Stimulated activated CD4-positive, alpha-beta T cell treated with anti-CD3 and anti-CD28 coated beads, Interleukin-1b, Interleukin-23, amount 100 ng/mL, for 4 hours (primary cell): ENCODE data around the gene BCO2.

Experiments
- DNase-seq, 2 donors: peaks; one replicate each; pipeline ENCODE4 v3.0.0-alpha.2; 2020; ENCODE audit warnings: low read depth in 2 of 2

The BCO2 gene

DNA sequence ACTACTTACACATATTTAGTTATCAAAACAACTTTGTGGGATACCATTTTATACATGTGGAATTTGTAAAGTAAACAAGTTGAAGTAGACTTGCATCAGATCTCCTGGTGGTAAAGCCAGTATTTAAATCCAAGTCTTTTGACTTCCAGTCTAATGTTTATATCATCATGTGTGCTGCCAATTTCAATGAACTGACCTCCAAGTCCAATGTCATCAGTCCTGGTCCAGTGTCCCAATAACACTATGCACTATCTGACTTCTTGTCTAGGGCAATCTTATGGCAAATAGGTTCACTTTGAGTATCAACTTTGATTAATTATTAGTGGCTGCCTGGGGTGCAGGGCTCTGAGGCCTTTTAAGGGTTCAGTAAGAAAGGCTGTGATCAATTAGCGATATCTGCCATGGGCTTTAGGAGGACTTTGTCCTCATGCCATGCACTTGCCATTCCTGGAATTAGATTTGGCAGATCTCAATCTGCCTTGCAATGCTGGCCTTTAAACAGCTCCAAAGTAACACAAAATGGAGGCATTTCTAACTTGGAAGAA, 41.3 kb downstream of the BCO2 start:
- no peak for DNase-seq

GRCh38 chr11:112219476-112220232, 44.3 kb downstream of the BCO2 start:
- peak in 1 of 2 donors; percentile 41 for DNase-seq

GRCh38 chr11:112221274-112221835, 46.0 kb downstream of the BCO2 start:
- no peak for DNase-seq

DNA sequence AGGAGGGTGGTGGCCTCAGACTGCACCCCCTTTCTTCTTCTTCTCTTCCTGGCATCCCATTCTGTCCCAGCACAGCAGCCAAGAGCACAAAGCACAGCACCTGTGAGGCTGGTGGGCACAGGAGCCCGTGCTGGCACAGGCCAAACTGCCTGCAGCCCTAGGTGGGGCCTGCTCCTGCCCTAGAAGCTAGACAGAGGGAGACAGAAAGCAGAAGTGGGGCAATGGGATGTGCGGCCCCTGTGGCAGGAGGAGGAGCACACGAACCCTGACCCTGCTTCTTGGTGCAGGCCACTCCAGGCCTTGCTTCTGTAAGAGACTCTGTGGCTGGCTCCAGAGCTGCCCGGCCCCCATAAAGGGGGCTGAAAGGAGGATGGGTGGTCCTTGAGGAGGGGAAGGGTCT, 47.0 kb downstream of the BCO2 start:
- no peak for DNase-seq

DNA sequence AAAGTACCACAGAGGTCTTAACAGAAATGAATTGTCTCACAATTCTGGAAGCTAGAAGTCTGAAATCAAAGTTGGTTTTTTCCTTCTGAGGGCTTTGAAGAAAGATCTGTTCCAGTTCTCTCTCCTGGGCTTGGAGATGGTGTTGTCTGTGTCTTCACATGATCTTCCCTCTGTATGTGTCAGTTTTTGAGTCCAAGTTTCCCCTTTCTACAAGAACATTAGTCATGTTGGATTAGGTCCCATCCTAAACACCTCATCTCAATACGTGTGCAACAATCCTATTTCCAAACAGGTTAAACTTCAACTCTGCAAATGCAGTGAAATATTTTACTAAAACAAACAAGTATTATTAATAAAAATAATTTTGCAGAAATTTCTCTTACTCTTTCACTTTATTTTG, 47.8 kb downstream of the BCO2 start:
- no peak for DNase-seq

- DNase-seq, result no peak
Measured at GRCh38 chr11:112223754-112224532, 48.6 kb downstream of the BCO2 start.

GRCh38 chr11:112225753-112226061, 50.4 kb downstream of the BCO2 start:
- no peak for DNase-seq

DNA sequence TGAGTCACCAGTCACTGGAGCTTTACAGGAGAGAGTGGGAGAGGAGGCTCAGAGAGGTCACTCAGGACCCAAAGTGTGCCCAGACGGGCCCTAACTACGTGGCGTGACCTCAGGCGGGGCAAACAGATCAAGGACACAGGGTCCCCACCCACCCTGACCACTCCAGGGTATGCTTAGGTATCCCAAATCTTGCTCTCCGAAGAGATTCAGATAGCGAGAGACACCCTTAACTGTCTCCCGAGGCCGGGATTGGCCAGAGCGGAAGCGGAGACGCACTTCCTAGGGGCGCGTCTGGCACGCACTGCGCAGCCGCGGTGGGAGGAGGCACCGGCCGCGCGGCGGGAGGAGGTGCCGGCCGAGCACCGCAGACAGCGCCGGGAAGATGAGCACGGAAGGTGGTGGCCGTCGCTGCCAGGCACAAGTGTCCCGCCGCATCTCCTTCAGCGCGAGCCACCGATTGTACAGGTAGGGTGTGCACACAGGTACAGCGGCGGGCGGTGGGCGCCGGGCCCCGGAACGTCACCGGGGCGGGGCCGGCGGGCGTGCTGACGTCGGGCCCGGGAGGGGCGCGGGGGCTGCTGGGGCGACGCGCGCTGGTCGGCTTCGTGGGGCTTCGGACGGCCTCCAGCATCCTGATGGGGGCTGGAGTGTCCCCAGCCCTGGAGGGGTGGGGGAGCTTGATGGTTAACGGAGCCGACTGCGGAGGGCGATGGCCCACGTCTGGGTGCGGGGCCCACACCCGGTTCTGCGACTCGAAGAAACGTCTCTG, 50.9 kb downstream of the BCO2 start, which contains the start of gene PTS:
TSS of gene PTS (plus strand) at position 367 of the 769 bp plus-strand sequence. CDS start at position 383, 16 bp downstream.
- peak; percentile 68 to 77 for DNase-seq

- no peak for DNase-seq
Measured at GRCh38 chr11:112226831-112227401, 51.6 kb downstream of the BCO2 start.

DNA sequence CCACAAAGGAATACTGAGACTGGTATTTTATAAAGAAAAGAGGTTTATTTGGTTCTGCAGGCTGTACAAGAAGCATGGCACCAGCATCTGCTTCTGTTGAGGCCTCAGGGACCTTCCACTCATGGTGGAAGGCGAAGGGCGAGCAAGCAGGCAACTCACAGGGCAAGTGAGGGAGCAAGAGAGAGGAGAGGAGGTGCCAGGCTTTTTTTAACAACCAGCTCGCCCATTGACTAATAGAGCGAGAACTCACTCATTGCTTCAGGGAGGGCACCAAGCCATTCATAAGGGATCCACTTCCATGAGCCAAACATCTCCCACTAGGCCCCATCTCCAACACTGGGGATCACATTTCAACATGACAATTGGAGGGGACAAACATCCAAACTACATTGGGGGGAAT, 52.2 kb downstream of the BCO2 start:
- DNase-seq, result no peak

- no peak for DNase-seq
Measured at GRCh38 chr11:112228706-112229105, 53.4 kb downstream of the BCO2 start.

- DNase-seq, result no peak
Measured at GRCh38 chr11:112229159-112229558, 53.8 kb downstream of the BCO2 start.

DNA sequence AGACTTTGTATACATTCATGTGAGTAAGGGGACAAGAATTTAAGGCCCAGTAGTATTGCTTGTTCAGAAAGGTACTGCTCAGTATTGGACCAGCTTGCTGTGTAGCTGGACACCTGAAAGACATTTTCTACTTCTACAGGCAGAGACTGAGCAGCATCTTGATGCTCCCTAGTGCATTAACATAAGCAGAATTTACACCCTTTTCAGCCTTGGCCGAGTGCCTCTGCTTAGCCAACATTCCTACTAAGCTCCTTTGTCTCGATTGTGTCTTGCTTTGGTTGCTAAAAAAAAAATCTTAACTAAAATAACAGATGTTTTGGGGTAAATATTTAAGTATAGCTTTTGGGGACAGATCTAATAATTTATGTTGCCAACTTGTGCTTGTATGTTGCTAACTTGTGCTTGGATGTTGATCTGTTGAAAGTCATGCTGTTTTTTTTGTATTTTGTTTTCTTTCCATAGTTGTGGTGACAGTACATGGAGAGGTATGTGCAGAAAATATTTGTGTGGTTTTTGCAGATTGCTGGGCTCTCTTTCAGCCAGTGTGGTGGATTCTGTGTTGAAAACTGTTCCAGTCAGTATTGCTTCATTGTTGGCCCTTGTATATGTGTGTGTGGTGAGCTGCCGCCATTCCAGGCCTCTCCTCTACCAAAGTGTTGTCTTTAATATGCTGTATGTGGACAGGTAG, 54.6 kb downstream of the BCO2 start:
- DNase-seq, result no peak

DNA sequence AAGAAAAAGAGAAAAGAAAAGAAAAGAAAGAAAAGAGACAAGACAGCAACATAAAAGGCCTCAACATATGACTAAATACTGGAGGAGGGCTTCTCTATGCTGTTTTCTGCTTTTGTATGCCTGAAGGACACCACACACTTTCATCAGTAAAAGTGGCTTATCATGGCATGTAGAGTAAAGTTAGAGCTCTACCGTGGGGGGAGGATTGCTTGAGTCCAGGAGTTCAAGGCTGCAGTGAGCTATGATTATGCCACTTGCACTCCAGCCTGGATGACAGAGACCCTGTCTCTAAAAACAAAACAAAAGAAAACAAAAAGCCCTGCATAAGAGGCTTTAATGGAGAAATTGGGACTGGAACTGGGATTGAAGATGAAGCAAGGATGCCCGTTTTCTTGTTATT, 56.6 kb downstream of the BCO2 start:
- DNase-seq, result no peak

- no peak for DNase-seq
Measured at GRCh38 chr11:112235750-112236390, 60.6 kb downstream of the BCO2 start.

DNA sequence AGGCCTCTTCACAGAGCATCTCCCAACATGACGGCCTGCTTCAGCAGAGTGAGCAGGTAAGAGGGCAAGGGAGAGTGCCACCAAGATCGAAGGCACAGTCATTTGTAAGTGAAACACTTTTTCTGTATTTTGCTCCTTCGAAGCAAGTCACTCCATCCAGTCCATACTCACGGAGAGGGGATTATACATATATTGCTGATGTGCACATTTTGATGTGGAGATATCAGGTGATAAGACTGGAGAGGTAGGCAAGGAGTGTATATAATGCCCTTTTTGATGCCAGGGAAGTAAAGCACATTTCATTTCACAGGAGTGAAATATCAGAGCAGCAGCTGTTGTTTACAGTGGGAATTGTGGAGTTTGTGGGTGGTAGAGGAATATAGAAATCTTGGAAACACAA, 62.1 kb downstream of the BCO2 start:
- no peak for DNase-seq

DNA sequence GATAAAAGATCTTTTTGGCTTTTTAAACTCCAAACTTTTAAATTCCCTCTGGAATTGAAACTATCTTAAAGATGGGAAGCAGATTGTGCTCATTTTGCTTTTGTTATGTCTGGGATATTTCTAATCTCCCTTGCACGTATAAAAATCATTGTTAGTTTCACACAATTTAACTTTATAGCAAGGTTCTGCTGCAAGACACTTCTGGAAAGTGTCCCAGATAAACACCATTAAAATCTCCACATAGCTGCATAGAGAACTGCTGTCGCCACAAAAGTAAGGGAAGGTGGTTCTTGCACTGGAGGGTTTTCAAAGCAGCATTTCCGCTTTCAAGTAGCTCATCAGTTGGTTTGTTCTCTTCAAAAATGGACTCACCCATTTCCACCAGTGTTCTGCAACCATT, 62.7 kb downstream of the BCO2 start:
- no peak for DNase-seq

GRCh38 chr11:112241486-112241885, 66.2 kb downstream of the BCO2 start:
- no peak for DNase-seq

GRCh38 chr11:112247201-112247600, 71.9 kb downstream of the BCO2 start:
- no peak for DNase-seq

GRCh38 chr11:112248201-112248600, 72.9 kb downstream of the BCO2 start:
- no peak for DNase-seq
